Putamen (tissue), 1 donor: ENCODE data around the gene HHAT.
A peak's percentile ranks its signal among the peaks of the same experiment; 100 is the strongest.

Experiments
- DNase-seq: peaks from one replicate; pipeline ENCODE4 v3.0.0-alpha.2; 2016; ENCODE audit warnings: low spot score

The HHAT gene

GRCh38 chr1:210440081-210440480 lies 111.4 kb downstream of the HHAT start:
- DNase-seq, result no peak

- DNase-seq, result no peak
Measured at GRCh38 chr1:210441028-210441427, 112.3 kb downstream of the HHAT start.

- no peak for DNase-seq
Measured at GRCh38 chr1:210445485-210445884, 116.8 kb downstream of the HHAT start.

- no peak for DNase-seq
Measured at GRCh38 chr1:210445931-210446330, 117.2 kb downstream of the HHAT start.

GRCh38 chr1:210446479-210446878 lies 117.8 kb downstream of the HHAT start:
- DNase-seq, result peak; percentile 53

GRCh38 chr1:210447456-210448057 lies 118.9 kb downstream of the HHAT start:
- DNase-seq, result no peak

- peak; percentile 65 for DNase-seq
Measured at GRCh38 chr1:210448297-210448892, 119.7 kb downstream of the HHAT start.

- DNase-seq, result no peak
Measured at GRCh38 chr1:210455840-210456603, 127.3 kb downstream of the HHAT start.

GRCh38 chr1:210456731-210457255 lies 128.1 kb downstream of the HHAT start:
- DNase-seq, result no peak

GRCh38 chr1:210457568-210457967 lies 128.9 kb downstream of the HHAT start:
- no peak for DNase-seq

GRCh38 chr1:210464519-210465039 lies 135.9 kb downstream of the HHAT start:
- no peak for DNase-seq

- DNase-seq, result no peak
Measured at GRCh38 chr1:210465150-210465549, 136.4 kb downstream of the HHAT start.

GRCh38 chr1:210467440-210468043 lies 138.8 kb downstream of the HHAT start:
- DNase-seq, result no peak

- DNase-seq, result no peak
Measured at GRCh38 chr1:210469441-210469840, 140.7 kb downstream of the HHAT start.

GRCh38 chr1:210475321-210475720 lies 146.6 kb downstream of the HHAT start:
- no peak for DNase-seq

- no peak for DNase-seq
Measured at GRCh38 chr1:210475806-210476205, 147.1 kb downstream of the HHAT start.

- DNase-seq, result no peak
Measured at GRCh38 chr1:210476730-210477129, 148.0 kb downstream of the HHAT start.

GRCh38 chr1:210477328-210477924 lies 148.7 kb downstream of the HHAT start:
- DNase-seq, result no peak

- DNase-seq, result no peak
Measured at GRCh38 chr1:210478820-210479219, 150.1 kb downstream of the HHAT start.

- no peak for DNase-seq
Measured at GRCh38 chr1:210482491-210482890, 153.8 kb downstream of the HHAT start.

GRCh38 chr1:210482945-210483617 lies 154.4 kb downstream of the HHAT start:
- DNase-seq, result peak; percentile 3
